GM23338 (cell line): ENCODE results near the gene ZNF217. TPM values are rescaled to one million over a fixed set of nuclear protein-coding genes. Genes with fewer than 3 reads are reported as not detected.

Experiments
- ATAC-seq: fragments of 200-7000 bp; cut with Tn5 transposase; 3 replicates; pipeline ENCODE4 v1.9.1; 2020
- DNase-seq: peaks from one replicate; pipeline ENCODE4 v3.0.0-alpha.2; 2015; ENCODE audit warnings: low spot score
- H2AFZ ChIP-seq: fragments of 200-600 bp; sonication (generic); 2 replicates; pipeline ENCODE4 v1.8.0; 2016; ENCODE audit warnings: antibody characterized with exemption, mild to moderate bottlenecking, moderate library complexity
- H3F3A ChIP-seq: fragments of 200-600 bp; sonication (generic); replicated peaks from 2 replicates; pipeline ENCODE4 v1.8.0; 2017; ENCODE audit warnings: antibody characterized with exemption, mixed run types, low read depth
- H3K27ac ChIP-seq: fragments of 200-600 bp; sonication (generic); 2 replicates; pipeline ENCODE4 v1.6.1; 2016; ENCODE audit warnings: low read depth
- H3K27me3 ChIP-seq: fragments of 200-600 bp; sonication (generic); 2 replicates; pipeline ENCODE4 v1.8.0; 2016; ENCODE audit warnings: mild to moderate bottlenecking, mixed run types, moderate library complexity; ENCODE audit not compliant: insufficient read depth
- H3K36me3 ChIP-seq: fragments of 200-600 bp; sonication (generic); 2 replicates; pipeline ENCODE4 v1.8.0; 2016; ENCODE audit warnings: mild to moderate bottlenecking; ENCODE audit not compliant: insufficient read depth
- H3K4me1 ChIP-seq: fragments of 200-600 bp; sonication (generic); 2 replicates; pipeline ENCODE4 v1.8.0; 2016; ENCODE audit warnings: mild to moderate bottlenecking, moderate library complexity; ENCODE audit not compliant: insufficient read depth
- H3K4me2 ChIP-seq: fragments of 200-600 bp; sonication (generic); 2 replicates; pipeline ENCODE4 v1.7.1; 2017; ENCODE audit warnings: mixed run types
- H3K4me3 ChIP-seq: fragments of 200-600 bp; sonication (generic); 2 replicates; pipeline ENCODE4 v1.6.1; 2016; ENCODE audit warnings: mixed run types
- H3K79me2 ChIP-seq: fragments of 200-600 bp; sonication (generic); replicated peaks from 2 replicates; pipeline ENCODE4 v1.8.0; 2017; ENCODE audit warnings: mild to moderate bottlenecking; ENCODE audit not compliant: insufficient read depth
- H3K9me2 ChIP-seq: fragments of 200-600 bp; sonication (generic); 2 replicates; pipeline ENCODE4 v1.8.0; 2017; ENCODE audit not compliant: insufficient read depth
- H4K20me1 ChIP-seq: fragments of 200-600 bp; sonication (generic); replicated peaks from 2 replicates; pipeline ENCODE4 v1.8.0; 2017; ENCODE audit warnings: mild to moderate bottlenecking; ENCODE audit not compliant: insufficient read depth
- H3K27ac Mint-ChIP-seq: 2 replicates; pipeline ENCODE4 v1.8.0; 2020; ENCODE audit warnings: inconsistent platforms, mild to moderate bottlenecking, moderate library complexity, mixed read lengths
- H3K27me3 Mint-ChIP-seq: 3 replicates; pipeline ENCODE4 v1.8.0; 2022; ENCODE audit warnings: low read depth, mild to moderate bottlenecking, moderate library complexity, mixed read lengths, inconsistent platforms; ENCODE audit not compliant: insufficient read depth, poor library complexity
- H3K36me3 Mint-ChIP-seq: 3 replicates; pipeline ENCODE4 v1.8.0; 2021; ENCODE audit warnings: low read depth, mild to moderate bottlenecking, inconsistent platforms, moderate library complexity, mixed read lengths
- H3K4me1 Mint-ChIP-seq: 3 replicates; pipeline ENCODE4 v1.8.0; 2020; ENCODE audit warnings: mild to moderate bottlenecking, inconsistent platforms, mixed read lengths
- H3K4me3 Mint-ChIP-seq: 3 replicates; pipeline ENCODE4 v1.8.0; 2021; ENCODE audit warnings: moderate library complexity, mild to moderate bottlenecking, inconsistent platforms, mixed read lengths
- H3K9me3 Mint-ChIP-seq: 3 replicates; pipeline ENCODE4 v1.8.0; 2020; ENCODE audit warnings: moderate library complexity, mild to moderate bottlenecking, inconsistent platforms, mixed read lengths
- CREB1 ChIP-seq: fragments of 250-450 bp; sonication (Bioruptor Pico); IDR thresholded peaks from 2 replicates; pipeline ENCODE4 v1.5.0; 2020; ENCODE audit warnings: low read depth, mild to moderate bottlenecking, moderate library complexity
- EZH2phosphoT487 ChIP-seq: fragments of 200-600 bp; sonication (generic); IDR thresholded peaks from one replicate; pipeline ENCODE4 v1.8.1; 2018; ENCODE audit warnings: antibody characterized with exemption; ENCODE audit not compliant: unreplicated experiment
- JUNB ChIP-seq: IDR thresholded peaks from one replicate; pipeline ENCODE4 v1.6.1; 2016; ENCODE audit warnings: antibody characterized with exemption; ENCODE audit not compliant: unreplicated experiment
- NANOG ChIP-seq: IDR thresholded peaks from 2 replicates; pipeline ENCODE4 v1.6.1; 2016; ENCODE audit warnings: antibody characterized with exemption, borderline replicate concordance
- REST ChIP-seq: IDR thresholded peaks from one replicate; pipeline ENCODE4 v1.6.1; 2018; ENCODE audit warnings: antibody characterized with exemption; ENCODE audit not compliant: unreplicated experiment
- polyA plus RNA-seq: library from polyadenylated mRNA; unstranded; fragments of >200 nt; fragmentation: Nextera tagmentation; extraction: Ambion mirVana; gene quantifications from 2 replicates; pipeline ENCODE4 v1.2.1, GENCODE V29; 2016
- total RNA-seq: library from RNA; depleted of rRNA; stranded (reverse); fragments of >200 nt; shearing (Covaris generic); gene quantifications from 2 replicates; pipeline ENCODE4 v1.2.3, GENCODE V29; 2014
- TF ChIP-seq, protein P1 (sequence below): fragments of 250-450 bp; sonication (Bioruptor Pico); IDR thresholded peaks from 2 replicates; pipeline ENCODE4 v1.5.0; 2020; ENCODE audit warnings: mild to moderate bottlenecking, moderate library complexity

Gene ZNF217
- total and polyA plus RNA-seq, 2 experiments from 2014 or later, result 32.8 to 78.0 TPM

DNA sequence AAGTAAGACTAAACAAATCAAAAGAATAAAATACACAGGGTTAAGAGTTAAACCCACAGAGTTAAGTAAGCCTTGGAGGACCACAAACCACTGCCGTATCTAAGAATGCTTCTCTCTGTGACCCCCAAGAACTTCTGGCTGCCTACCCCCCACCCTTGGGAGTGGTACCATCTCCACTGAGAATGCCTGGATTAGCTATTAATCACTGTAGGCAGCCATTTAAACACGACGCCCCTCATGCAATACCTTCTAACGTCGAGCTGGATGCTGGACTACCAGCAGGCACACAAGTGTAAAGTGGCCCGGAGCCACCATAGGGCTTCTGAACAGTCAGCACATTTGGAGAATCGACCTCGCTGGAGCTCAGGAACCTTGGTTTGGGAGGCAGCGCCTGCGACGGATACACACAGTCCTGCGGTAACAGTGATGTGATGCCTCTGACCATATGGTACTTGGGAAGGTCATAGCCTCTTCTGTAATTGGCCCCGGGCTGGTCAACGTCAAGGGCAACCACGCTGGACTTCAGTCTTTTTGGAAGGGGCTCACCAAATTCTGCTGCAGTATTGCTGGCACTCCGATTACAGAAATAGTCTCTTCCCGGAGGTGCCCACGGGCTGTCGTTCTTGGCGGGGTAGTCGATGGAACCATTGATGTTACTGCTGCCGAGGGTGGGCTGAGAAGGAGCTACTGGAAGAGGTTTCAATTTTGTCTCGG is 18.0 kb downstream of the ZNF217 start:
- Histone ChIP-seq H3K4me2 (no peak overlapping the region), H2AFZ (no peak overlapping the region), H3K9me2 (no peaks in the 10 kb centered on the region), H3K4me3 (no peak overlapping the region), H3K36me3 (peaks cover 66% of the 10 kb centered on the region), H3K27ac (no peak overlapping the region; the same call in 1 of the 2 replicates), H3K27me3 (no peaks in the 10 kb centered on the region), H3K79me2 (peaks cover 100% of the 10 kb centered on the region), H4K20me1 (peaks cover 67% of the 10 kb centered on the region), H3F3A (peaks cover 9% of the 10 kb centered on the region; the same call in 1 of the 2 replicates), H3K4me1 (peaks cover 11% of the 10 kb centered on the region)
- Mint-ChIP-seq H3K27ac (no peak overlapping the region; the same call in 1 of the 2 replicates), H3K9me3 (no peaks in the 10 kb centered on the region), H3K36me3 (peaks cover 90% of the 10 kb centered on the region), H3K27me3 (peaks cover 4% of the 10 kb centered on the region), H3K4me3 (no peak overlapping the region), H3K4me1 (peaks cover 22% of the 10 kb centered on the region)
- TF ChIP-seq EZH2phosphoT487, result no peak
- TF ChIP-seq JUNB, result no peak
- TF ChIP-seq REST, result no peak
- TF ChIP-seq NANOG, result no peak
- DNase-seq (no peak), ATAC-seq (no peak)

DNA sequence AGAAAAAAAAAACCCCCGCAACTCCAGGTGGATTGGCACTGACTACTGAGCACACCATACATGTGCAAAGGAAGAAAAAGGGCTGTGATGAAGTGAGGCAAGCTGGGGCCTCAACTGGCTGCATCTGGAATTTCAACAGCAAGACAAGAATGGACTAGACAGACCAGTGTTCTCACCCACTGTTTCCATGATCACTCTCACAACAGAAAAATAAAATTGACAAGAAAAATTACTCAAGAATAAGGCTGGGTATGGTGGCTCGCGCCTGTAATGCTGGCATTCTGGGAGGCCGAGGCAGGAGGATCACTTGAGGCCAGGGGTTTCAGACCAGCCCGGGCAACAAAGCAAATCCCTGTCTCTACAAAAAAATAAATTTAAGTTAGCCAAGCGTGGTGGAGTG is 18.8 kb downstream of the ZNF217 start:
- ATAC-seq, result no peak
- H3K36me3 ChIP-seq, result peaks cover 71% of the 10 kb centered on the region
- H3K27me3 Mint-ChIP-seq, result peaks cover 3% of the 10 kb centered on the region
- TF ChIP-seq REST (no peak), NANOG (no peak), JUNB (no peak), CREB1 (CRISPR knock-in tag) (no peak)
- TF ChIP-seq, protein P1, sequence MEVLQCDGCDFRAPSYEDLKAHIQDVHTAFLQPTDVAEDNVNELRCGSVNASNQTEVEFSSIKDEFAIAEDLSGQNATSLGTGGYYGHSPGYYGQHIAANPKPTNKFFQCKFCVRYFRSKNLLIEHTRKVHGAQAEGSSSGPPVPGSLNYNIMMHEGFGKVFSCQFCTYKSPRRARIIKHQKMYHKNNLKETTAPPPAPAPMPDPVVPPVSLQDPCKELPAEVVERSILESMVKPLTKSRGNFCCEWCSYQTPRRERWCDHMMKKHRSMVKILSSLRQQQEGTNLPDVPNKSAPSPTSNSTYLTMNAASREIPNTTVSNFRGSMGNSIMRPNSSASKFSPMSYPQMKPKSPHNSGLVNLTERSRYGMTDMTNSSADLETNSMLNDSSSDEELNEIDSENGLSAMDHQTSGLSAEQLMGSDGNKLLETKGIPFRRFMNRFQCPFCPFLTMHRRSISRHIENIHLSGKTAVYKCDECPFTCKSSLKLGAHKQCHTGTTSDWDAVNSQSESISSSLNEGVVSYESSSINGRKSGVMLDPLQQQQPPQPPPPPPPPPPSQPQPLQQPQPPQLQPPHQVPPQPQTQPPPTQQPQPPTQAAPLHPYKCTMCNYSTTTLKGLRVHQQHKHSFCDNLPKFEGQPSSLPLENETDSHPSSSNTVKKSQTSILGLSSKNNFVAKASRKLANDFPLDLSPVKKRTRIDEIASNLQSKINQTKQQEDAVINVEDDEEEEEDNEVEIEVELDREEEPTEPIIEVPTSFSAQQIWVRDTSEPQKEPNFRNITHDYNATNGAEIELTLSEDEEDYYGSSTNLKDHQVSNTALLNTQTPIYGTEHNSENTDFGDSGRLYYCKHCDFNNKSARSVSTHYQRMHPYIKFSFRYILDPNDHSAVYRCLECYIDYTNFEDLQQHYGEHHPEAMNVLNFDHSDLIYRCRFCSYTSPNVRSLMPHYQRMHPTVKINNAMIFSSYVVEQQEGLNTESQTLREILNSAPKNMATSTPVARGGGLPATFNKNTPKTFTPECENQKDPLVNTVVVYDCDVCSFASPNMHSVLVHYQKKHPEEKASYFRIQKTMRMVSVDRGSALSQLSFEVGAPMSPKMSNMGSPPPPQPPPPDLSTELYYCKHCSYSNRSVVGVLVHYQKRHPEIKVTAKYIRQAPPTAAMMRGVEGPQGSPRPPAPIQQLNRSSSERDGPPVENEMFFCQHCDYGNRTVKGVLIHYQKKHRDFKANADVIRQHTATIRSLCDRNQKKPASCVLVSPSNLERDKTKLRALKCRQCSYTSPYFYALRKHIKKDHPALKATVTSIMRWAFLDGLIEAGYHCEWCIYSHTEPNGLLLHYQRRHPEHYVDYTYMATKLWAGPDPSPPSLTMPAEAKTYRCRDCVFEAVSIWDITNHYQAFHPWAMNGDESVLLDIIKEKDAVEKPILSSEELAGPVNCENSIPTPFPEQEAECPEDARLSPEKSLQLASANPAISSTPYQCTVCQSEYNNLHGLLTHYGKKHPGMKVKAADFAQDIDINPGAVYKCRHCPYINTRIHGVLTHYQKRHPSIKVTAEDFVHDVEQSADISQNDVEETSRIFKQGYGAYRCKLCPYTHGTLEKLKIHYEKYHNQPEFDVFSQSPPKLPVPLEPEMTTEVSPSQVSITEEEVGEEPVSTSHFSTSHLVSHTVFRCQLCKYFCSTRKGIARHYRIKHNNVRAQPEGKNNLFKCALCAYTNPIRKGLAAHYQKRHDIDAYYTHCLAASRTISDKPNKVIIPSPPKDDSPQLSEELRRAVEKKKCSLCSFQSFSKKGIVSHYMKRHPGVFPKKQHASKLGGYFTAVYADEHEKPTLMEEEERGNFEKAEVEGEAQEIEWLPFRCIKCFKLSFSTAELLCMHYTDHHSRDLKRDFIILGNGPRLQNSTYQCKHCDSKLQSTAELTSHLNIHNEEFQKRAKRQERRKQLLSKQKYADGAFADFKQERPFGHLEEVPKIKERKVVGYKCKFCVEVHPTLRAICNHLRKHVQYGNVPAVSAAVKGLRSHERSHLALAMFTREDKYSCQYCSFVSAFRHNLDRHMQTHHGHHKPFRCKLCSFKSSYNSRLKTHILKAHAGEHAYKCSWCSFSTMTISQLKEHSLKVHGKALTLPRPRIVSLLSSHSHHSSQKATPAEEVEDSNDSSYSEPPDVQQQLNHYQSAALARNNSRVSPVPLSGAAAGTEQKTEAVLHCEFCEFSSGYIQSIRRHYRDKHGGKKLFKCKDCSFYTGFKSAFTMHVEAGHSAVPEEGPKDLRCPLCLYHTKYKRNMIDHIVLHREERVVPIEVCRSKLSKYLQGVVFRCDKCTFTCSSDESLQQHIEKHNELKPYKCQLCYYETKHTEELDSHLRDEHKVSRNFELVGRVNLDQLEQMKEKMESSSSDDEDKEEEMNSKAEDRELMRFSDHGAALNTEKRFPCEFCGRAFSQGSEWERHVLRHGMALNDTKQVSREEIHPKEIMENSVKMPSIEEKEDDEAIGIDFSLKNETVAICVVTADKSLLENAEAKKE (CRISPR knock-in tag), result no peak

More for the DNA sequence above, 18.8 kb downstream of the ZNF217 start:
- DNase-seq, result no peak
- Histone ChIP-seq H3F3A (peaks cover 6% of the 10 kb centered on the region; the same call in 1 of the 2 replicates), H4K20me1 (peaks cover 67% of the 10 kb centered on the region), H3K79me2 (peaks cover 100% of the 10 kb centered on the region), H2AFZ (no peak overlapping the region), H3K9me2 (no peaks in the 10 kb centered on the region), H3K27ac (peak overlapping the region; percentile 34; the same call in 1 of the 2 replicates), H3K4me2 (no peak overlapping the region), H3K27me3 (no peaks in the 10 kb centered on the region), H3K4me3 (no peak overlapping the region), H3K4me1 (peaks cover 4% of the 10 kb centered on the region; the same call in 1 of the 2 replicates)
- Mint-ChIP-seq H3K4me3 (no peak overlapping the region), H3K27ac (no peak overlapping the region; the same call in 1 of the 2 replicates), H3K4me1 (peaks cover 14% of the 10 kb centered on the region), H3K36me3 (peaks cover 88% of the 10 kb centered on the region), H3K9me3 (no peaks in the 10 kb centered on the region)
